H9 (cell line): ENCODE results near the gene ACKR3. TPM values are rescaled to one million over a fixed set of nuclear protein-coding genes. Genes with fewer than 3 reads are reported as not detected.

Experiments
- DNase-seq: peaks from one replicate; pipeline ENCODE4 v3.0.0-alpha.2; 2017
- H2AFZ ChIP-seq: one replicate; pipeline ENCODE4 v1.6.1; 2013; ENCODE audit warnings: mild to moderate bottlenecking, low read length, control low read depth, moderate library complexity
- H2AK5ac ChIP-seq: 2 replicates; pipeline ENCODE4 v1.6.1; 2013; ENCODE audit warnings: low read length, control low read depth, mixed read lengths; ENCODE audit not compliant: insufficient read length
- H2BK120ac ChIP-seq: one replicate; pipeline ENCODE4 v1.6.1; 2013; ENCODE audit warnings: low read depth, mild to moderate bottlenecking, low read length, control low read depth, inconsistent platforms; ENCODE audit not compliant: poor library complexity, severe bottlenecking
- H2BK12ac ChIP-seq: 2 replicates; pipeline ENCODE4 v1.6.1; 2013; ENCODE audit warnings: low read length, control low read depth, mixed read lengths, low read depth; ENCODE audit not compliant: insufficient read length
- H2BK15ac ChIP-seq: 2 replicates; pipeline ENCODE4 v1.6.1; 2013; ENCODE audit warnings: low read depth, low read length, control low read depth
- H2BK20ac ChIP-seq: one replicate; pipeline ENCODE4 v1.6.1; 2013; ENCODE audit warnings: low read depth, mild to moderate bottlenecking, low read length, control low read depth, inconsistent platforms; ENCODE audit not compliant: poor library complexity, severe bottlenecking
- H2BK5ac ChIP-seq: 2 replicates; pipeline ENCODE4 v1.6.1; 2013; ENCODE audit warnings: low read length, control low read depth, mixed read lengths; ENCODE audit not compliant: insufficient read length
- H3K14ac ChIP-seq: 2 replicates; pipeline ENCODE4 v1.6.1; 2013; ENCODE audit warnings: low read length, control low read depth; ENCODE audit not compliant: insufficient read depth
- H3K18ac ChIP-seq: 2 replicates; pipeline ENCODE4 v1.6.1; 2013; ENCODE audit warnings: low read depth, mild to moderate bottlenecking, mixed read lengths, low read length, control low read depth; ENCODE audit not compliant: insufficient read length
- H3K23ac ChIP-seq: 2 replicates; pipeline ENCODE4 v1.6.1; 2013; ENCODE audit warnings: low read length, control low read depth, mixed read lengths, low read depth; ENCODE audit not compliant: insufficient read length
- H3K23me2 ChIP-seq: 2 replicates; pipeline ENCODE4 v1.6.1; 2013; ENCODE audit warnings: low read depth, mild to moderate bottlenecking, mixed read lengths, low read length, control low read depth; ENCODE audit not compliant: insufficient read length, poor library complexity, severe bottlenecking
- H3K27ac ChIP-seq: 2 replicates; pipeline ENCODE4 v1.5.1; 2013; ENCODE audit warnings: low read length, control low read depth, mixed read lengths, low read depth; ENCODE audit not compliant: insufficient read length
- H3K27me3 ChIP-seq: 2 replicates; pipeline ENCODE4 v1.6.1; 2013; ENCODE audit warnings: low read length, control low read depth, inconsistent platforms; ENCODE audit not compliant: insufficient read depth
- H3K4ac ChIP-seq: 2 replicates; pipeline ENCODE4 v1.6.1; 2013; ENCODE audit warnings: low read depth, mild to moderate bottlenecking, control low read depth, inconsistent platforms, low read length, moderate library complexity
- H3K4me1 ChIP-seq: 2 replicates; pipeline ENCODE4 v1.6.1; 2013; ENCODE audit warnings: low read length, control low read depth, inconsistent platforms; ENCODE audit not compliant: insufficient read depth
- H3K4me2 ChIP-seq: 2 replicates; pipeline ENCODE4 v1.6.1; 2013; ENCODE audit warnings: low read length, control low read depth, mixed read lengths; ENCODE audit not compliant: insufficient read length, insufficient read depth
- H3K56ac ChIP-seq: 2 replicates; pipeline ENCODE4 v1.6.1; 2013; ENCODE audit warnings: low read depth, mild to moderate bottlenecking, mixed read lengths, low read length, control low read depth; ENCODE audit not compliant: insufficient read length
- H3K79me1 ChIP-seq: 2 replicates; pipeline ENCODE4 v1.6.1; 2013; ENCODE audit warnings: low read depth, mild to moderate bottlenecking, moderate library complexity, low read length, control low read depth, inconsistent platforms; ENCODE audit not compliant: insufficient read depth, poor library complexity, severe bottlenecking
- H3K79me2 ChIP-seq: 2 replicates; pipeline ENCODE4 v1.6.1; 2013; ENCODE audit warnings: low read length, control low read depth, inconsistent platforms; ENCODE audit not compliant: insufficient read depth
- H3K9ac ChIP-seq: 2 replicates; pipeline ENCODE4 v1.6.1; 2013; ENCODE audit warnings: low read length, control low read depth, mixed read lengths; ENCODE audit not compliant: insufficient read length; ENCODE audit errors: extremely low read depth
- H3K9me3 ChIP-seq: one replicate; pipeline ENCODE4 v1.6.1; 2013; ENCODE audit warnings: low read depth, low read length, inconsistent platforms; ENCODE audit not compliant: control insufficient read depth
- H3T11ph ChIP-seq: one replicate; pipeline ENCODE4 v1.6.1; 2013; ENCODE audit warnings: mild to moderate bottlenecking, low read length, control low read depth, inconsistent platforms
- H4K20me1 ChIP-seq: one replicate; pipeline ENCODE4 v1.6.1; 2013; ENCODE audit not compliant: control insufficient read depth, insufficient read length, insufficient read depth
- H4K5ac ChIP-seq: 2 replicates; pipeline ENCODE4 v1.6.1; 2013; ENCODE audit warnings: low read depth, mild to moderate bottlenecking, mixed read lengths, low read length, control low read depth; ENCODE audit not compliant: insufficient read length
- H4K8ac ChIP-seq: replicated peaks from 2 replicates; pipeline ENCODE4 v1.6.1; 2013; ENCODE audit warnings: low read length, control low read depth, mixed read lengths, low read depth; ENCODE audit not compliant: insufficient read length
- H4K91ac ChIP-seq: 2 replicates; pipeline ENCODE4 v1.6.1; 2013; ENCODE audit warnings: low read depth, mild to moderate bottlenecking, moderate library complexity, mixed read lengths, low read length, control low read depth; ENCODE audit not compliant: insufficient read length
- H3K27ac Mint-ChIP-seq, 3 experiments: 2 replicates in 2 of 3; 3 replicates in 1 of 3; pipeline ENCODE4 v1.8.0; 2020 to 2021; ENCODE audit warnings: mixed read lengths in 3 of 3, mild to moderate bottlenecking in 1 of 3, moderate library complexity in 1 of 3
- H3K27me3 Mint-ChIP-seq: 2 replicates; pipeline ENCODE4 v1.8.0; 2021; ENCODE audit warnings: low read depth, mild to moderate bottlenecking, moderate library complexity, mixed read lengths
- H3K36me3 Mint-ChIP-seq, 3 experiments: 2 replicates in 2 of 3; 3 replicates in 1 of 3; pipeline ENCODE4 v1.8.0; 2020 to 2021; ENCODE audit warnings: low read depth in 3 of 3, mixed read lengths in 3 of 3; ENCODE audit not compliant: insufficient read depth in 1 of 3
- H3K4me1 Mint-ChIP-seq, 2 experiments: 2 replicates each; pipeline ENCODE4 v1.8.0; 2020; ENCODE audit warnings: mixed read lengths in 2 of 2
- H3K4me3 Mint-ChIP-seq, 2 experiments: 2 replicates in 1 of 2; 3 replicates in 1 of 2; pipeline ENCODE4 v1.8.0; 2020 to 2021; ENCODE audit warnings: mild to moderate bottlenecking in 2 of 2, mixed read lengths in 2 of 2, moderate library complexity in 1 of 2
- H3K9me3 Mint-ChIP-seq, 2 experiments: 2 replicates in 1 of 2; 3 replicates in 1 of 2; pipeline ENCODE4 v1.8.0; 2020; ENCODE audit warnings: mild to moderate bottlenecking in 2 of 2, mixed read lengths in 2 of 2, moderate library complexity in 1 of 2
- WGBS: extraction: QIAGEN DNeasy Blood & Tissue Kit; methylation state at CpG from one replicate; pipeline ENCODE4 v1.1.7; 2013; ENCODE audit warnings: missing lambda C conversion rate, low lambda C conversion rate, mixed read lengths; ENCODE audit not compliant: insufficient read length; ENCODE audit errors: extremely low coverage; 5-methylcytosine and 5-hydroxymethylcytosine counted together
- total RNA-seq: library from RNA; stranded (reverse); gene quantifications from 2 replicates; pipeline ENCODE4 v1.2.1, GENCODE V29; 2021
- TF ChIP-seq, protein P1 (sequence below): fragments of 200-600 bp; sonication (generic); conservative IDR thresholded peaks from 3 replicates; pipeline ENCODE4 v1.8.0; 2021; ENCODE audit warnings: antibody characterized with exemption, mild to moderate bottlenecking

ACKR3 gene
- total RNA-seq, 1 experiment from 2014 or later: 0.44 TPM

- TF ChIP-seq, protein P1, sequence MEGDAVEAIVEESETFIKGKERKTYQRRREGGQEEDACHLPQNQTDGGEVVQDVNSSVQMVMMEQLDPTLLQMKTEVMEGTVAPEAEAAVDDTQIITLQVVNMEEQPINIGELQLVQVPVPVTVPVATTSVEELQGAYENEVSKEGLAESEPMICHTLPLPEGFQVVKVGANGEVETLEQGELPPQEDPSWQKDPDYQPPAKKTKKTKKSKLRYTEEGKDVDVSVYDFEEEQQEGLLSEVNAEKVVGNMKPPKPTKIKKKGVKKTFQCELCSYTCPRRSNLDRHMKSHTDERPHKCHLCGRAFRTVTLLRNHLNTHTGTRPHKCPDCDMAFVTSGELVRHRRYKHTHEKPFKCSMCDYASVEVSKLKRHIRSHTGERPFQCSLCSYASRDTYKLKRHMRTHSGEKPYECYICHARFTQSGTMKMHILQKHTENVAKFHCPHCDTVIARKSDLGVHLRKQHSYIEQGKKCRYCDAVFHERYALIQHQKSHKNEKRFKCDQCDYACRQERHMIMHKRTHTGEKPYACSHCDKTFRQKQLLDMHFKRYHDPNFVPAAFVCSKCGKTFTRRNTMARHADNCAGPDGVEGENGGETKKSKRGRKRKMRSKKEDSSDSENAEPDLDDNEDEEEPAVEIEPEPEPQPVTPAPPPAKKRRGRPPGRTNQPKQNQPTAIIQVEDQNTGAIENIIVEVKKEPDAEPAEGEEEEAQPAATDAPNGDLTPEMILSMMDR: no peak
Observed at GRCh38 chr2:236550290-236550689, 19.3 kb upstream of the ACKR3 start.

More at GRCh38 chr2:236550290-236550689, 19.3 kb upstream of the ACKR3 start:
- Histone ChIP-seq H3K14ac (no peak overlapping the region), H3K18ac (no peak overlapping the region), H2BK120ac (no peak overlapping the region), H3K79me1 (no peaks in the 10 kb centered on the region), H2AK5ac (no peak overlapping the region), H2AFZ (no peak overlapping the region), H3T11ph (no peak overlapping the region), H2BK5ac (no peak overlapping the region), H3K23me2 (no peaks in the 10 kb centered on the region), H3K4me1 (no peaks in the 10 kb centered on the region; the same call in 1 of the 2 replicates), H2BK12ac (no peak overlapping the region), H3K27ac (no peak overlapping the region), H3K9ac (no peak overlapping the region), H3K79me2 (no peaks in the 10 kb centered on the region), H3K27me3 (no peaks in the 10 kb centered on the region), H2BK15ac (no peak overlapping the region), H3K56ac (no peak overlapping the region), H2BK20ac (no peak overlapping the region), H4K8ac (no peak overlapping the region), H3K4me2 (no peak overlapping the region), H4K91ac (no peak overlapping the region), H3K4ac (no peak overlapping the region), H3K23ac (no peak overlapping the region), H4K5ac (no peak overlapping the region), H4K20me1 (no peaks in the 10 kb centered on the region), H3K9me3 (no peaks in the 10 kb centered on the region)
- no peak for DNase-seq
- H3K27ac Mint-ChIP-seq: no peak overlapping the region
- peaks cover 11% of the 10 kb centered on the region for H3K27me3 Mint-ChIP-seq
- no peak overlapping the region for H3K4me3 Mint-ChIP-seq
- peaks cover 10 to 17% of the 10 kb centered on the region in 2 experiments for H3K9me3 Mint-ChIP-seq
- peaks cover 30 to 33% of the 10 kb centered on the region in 2 experiments for H3K4me1 Mint-ChIP-seq
- H3K36me3 Mint-ChIP-seq: peaks cover 0 to 20% (median 3%) of the 10 kb centered on the region in 3 experiments; a peak in 4 of 7 replicates
- WGBS: no CpG with 5 or more reads among the region's 8 CpGs
